Breast epithelium (tissue), 3 donors: Measurements from ENCODE around the gene RPS6KL1.

Experiments used
- POLR2A ChIP-seq: fragments of 450-650 bp; IDR thresholded peaks from one replicate; pipeline ENCODE4 v1.6.1; 2016; ENCODE audit warnings: antibody characterized with exemption, mild to moderate bottlenecking, moderate library complexity
- POLR2AphosphoS5 ChIP-seq, 3 donors: sonication (generic); formaldehyde crosslinking; IDR thresholded peaks; one replicate each; pipeline ENCODE4 v1.6.1; 2017; ENCODE audit warnings: antibody characterized with exemption in 3 of 3

- TF ChIP-seq POLR2A (no peak), POLR2AphosphoS5 (IDR thresholded peaks at IDR 0.05) (no peak)
Measured at GRCh38 chr14:74952180-74952665, 29.2 kb upstream of the RPS6KL1 start.
